Measurements from ENCODE around the gene FIS1. TPM values are rescaled to one million over a fixed set of nuclear protein-coding genes. Genes with fewer than 3 reads are reported as not detected.
A peak's percentile ranks its signal among the peaks of the same experiment; 100 is the strongest.
"Not testable (repeated sequence)": the region's sequence is repeated elsewhere in the genome, so short reads cannot be mapped to it uniquely, and the experiment has no call there.

The FIS1 gene
- polyA plus RNA-seq, 3 donors from 2014 or later, result 224 to 384 (median 327) TPM

- peaks cover 39 to 44% of the 10 kb centered on the region in 2 donors for H3K4me1 Mint-ChIP-seq
- no peaks in the 10 kb centered on the region for H3K36me3 Mint-ChIP-seq
- peak overlapping the region; percentile 89 to 98 (median 94) for H3K4me3 Mint-ChIP-seq
- H3K27ac Mint-ChIP-seq, result peak overlapping the region; percentile 0 to 89 (median 86)
- H3K9me3 Mint-ChIP-seq, result no peaks in the 10 kb centered on the region
- peaks cover 8 to 16% (median 12%) of the 10 kb centered on the region in 3 donors for H3K27me3 Mint-ChIP-seq (ENCODE audit: low read depth in 3 of 3)
- peak in 2 of 3 donors; percentile 12 to 23 for DNase-seq
Observed at GRCh38 chr7:101216001-101216859, 28.7 kb downstream of the FIS1 start.

DNA sequence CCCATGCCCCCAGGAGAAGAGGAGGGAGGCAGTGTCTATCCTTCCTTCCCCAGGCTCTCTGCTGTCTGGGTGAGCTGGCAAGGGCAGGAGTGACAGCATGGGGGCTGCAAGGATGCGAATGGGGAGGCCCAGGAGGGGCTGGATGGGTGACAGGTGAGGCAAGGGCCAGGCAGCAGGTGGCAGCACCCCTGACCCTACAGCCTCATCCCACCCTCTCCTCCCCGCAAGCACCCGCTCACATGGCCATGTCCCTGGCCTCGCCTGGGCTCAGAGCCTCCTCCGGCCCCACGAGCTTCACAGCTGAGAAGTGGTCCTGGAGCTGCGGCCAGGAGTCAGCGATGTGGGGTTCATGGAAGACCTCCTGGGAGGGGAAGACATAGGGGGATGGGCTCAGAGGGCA lies 32.9 kb downstream of the FIS1 start:
- no peak overlapping the region for H3K27ac Mint-ChIP-seq
- no peak overlapping the region for H3K4me3 Mint-ChIP-seq

DNA sequence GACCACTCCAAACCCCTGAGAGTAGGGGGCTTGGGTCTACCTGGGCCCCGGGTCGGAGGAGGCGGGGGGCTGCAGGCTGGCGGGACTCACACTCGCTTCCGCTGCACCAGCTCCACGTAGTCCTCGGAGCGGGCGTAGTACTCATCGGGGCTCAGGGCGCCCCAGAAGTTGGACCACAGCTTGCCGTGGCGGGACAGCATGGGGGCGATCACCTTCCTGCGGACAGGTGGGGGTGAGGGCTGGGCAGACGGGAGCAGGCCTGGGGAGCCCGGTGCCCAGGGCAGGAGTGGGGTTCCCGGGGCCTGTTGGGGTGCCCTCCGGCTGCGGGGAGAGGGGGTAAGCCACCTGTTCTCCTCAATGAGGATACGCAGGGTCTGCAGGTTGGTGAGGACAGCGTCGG lies 33.4 kb downstream of the FIS1 start:
- Mint-ChIP-seq H3K9me3 (no peaks in the 10 kb centered on the region), H3K4me1 (peaks cover 6 to 12% of the 10 kb centered on the region in 2 donors), H3K27me3 (ENCODE audit: low read depth in 3 of 3) (peaks cover 0 to 4% (median 0%) of the 10 kb centered on the region in 3 donors), H3K36me3 (peaks cover 5 to 14% (median 6%) of the 10 kb centered on the region in 3 donors), H3K4me3 (no peak overlapping the region), H3K27ac (no peak overlapping the region)
- no peak for DNase-seq

More for the DNA sequence above, 32.9 kb downstream of the FIS1 start:
- no peak for DNase-seq
- H3K4me1 Mint-ChIP-seq, result peaks cover 11 to 16% of the 10 kb centered on the region in 2 donors
- H3K36me3 Mint-ChIP-seq, result peaks cover 5 to 14% (median 6%) of the 10 kb centered on the region in 3 donors
- H3K9me3 Mint-ChIP-seq, result no peaks in the 10 kb centered on the region
- peaks cover 0 to 6% (median 4%) of the 10 kb centered on the region in 3 donors for H3K27me3 Mint-ChIP-seq (ENCODE audit: low read depth in 3 of 3)

GRCh38 chr7:101210143-101210542 lies 34.7 kb downstream of the FIS1 start:
- H3K4me3 Mint-ChIP-seq, result no peak overlapping the region
- no peak for DNase-seq
- peaks cover 5 to 14% (median 6%) of the 10 kb centered on the region in 3 donors for H3K36me3 Mint-ChIP-seq
- no peaks in the 10 kb centered on the region for H3K9me3 Mint-ChIP-seq
- H3K27me3 Mint-ChIP-seq (ENCODE audit: low read depth in 3 of 3), result peaks cover 0 to 6% (median 0%) of the 10 kb centered on the region in 3 donors
- H3K4me1 Mint-ChIP-seq, result peaks cover 0 to 2% of the 10 kb centered on the region in 2 donors
- no peak overlapping the region for H3K27ac Mint-ChIP-seq

- Mint-ChIP-seq H3K9me3 (no peaks in the 10 kb centered on the region), H3K4me3 (no peak overlapping the region), H3K27ac (peak overlapping the region in 1 of 6 donors; percentile 58), H3K36me3 (peaks cover 5 to 14% (median 6%) of the 10 kb centered on the region in 3 donors), H3K27me3 (ENCODE audit: low read depth in 3 of 3) (peaks cover 0 to 4% (median 1%) of the 10 kb centered on the region in 3 donors), H3K4me1 (peaks cover 0 to 1% of the 10 kb centered on the region in 2 donors)
- DNase-seq, result no peak
Observed at GRCh38 chr7:101208794-101209193, 36.1 kb downstream of the FIS1 start.

GRCh38 chr7:101207459-101207858 lies 37.4 kb downstream of the FIS1 start:
- no peak for DNase-seq
- peaks cover 0 to 1% of the 10 kb centered on the region in 2 donors for H3K4me1 Mint-ChIP-seq
- peaks cover 5 to 14% (median 6%) of the 10 kb centered on the region in 3 donors for H3K36me3 Mint-ChIP-seq
- peaks cover 0 to 10% (median 4%) of the 10 kb centered on the region in 3 donors for H3K27me3 Mint-ChIP-seq (ENCODE audit: low read depth in 3 of 3)
- H3K4me3 Mint-ChIP-seq, result no peak overlapping the region
- H3K27ac Mint-ChIP-seq, result peak overlapping the region in 1 of 6 donors; percentile 40
- no peaks in the 10 kb centered on the region for H3K9me3 Mint-ChIP-seq

- Mint-ChIP-seq H3K36me3 (peaks cover 5 to 14% (median 6%) of the 10 kb centered on the region in 3 donors), H3K27me3 (ENCODE audit: low read depth in 3 of 3) (peaks cover 0 to 10% (median 4%) of the 10 kb centered on the region in 3 donors), H3K27ac (no peak overlapping the region), H3K4me1 (peaks cover 0 to 1% of the 10 kb centered on the region in 2 donors), H3K9me3 (no peaks in the 10 kb centered on the region), H3K4me3 (no peak overlapping the region)
- no peak for DNase-seq
Observed at GRCh38 chr7:101206665-101207042, 38.2 kb downstream of the FIS1 start.

DNA sequence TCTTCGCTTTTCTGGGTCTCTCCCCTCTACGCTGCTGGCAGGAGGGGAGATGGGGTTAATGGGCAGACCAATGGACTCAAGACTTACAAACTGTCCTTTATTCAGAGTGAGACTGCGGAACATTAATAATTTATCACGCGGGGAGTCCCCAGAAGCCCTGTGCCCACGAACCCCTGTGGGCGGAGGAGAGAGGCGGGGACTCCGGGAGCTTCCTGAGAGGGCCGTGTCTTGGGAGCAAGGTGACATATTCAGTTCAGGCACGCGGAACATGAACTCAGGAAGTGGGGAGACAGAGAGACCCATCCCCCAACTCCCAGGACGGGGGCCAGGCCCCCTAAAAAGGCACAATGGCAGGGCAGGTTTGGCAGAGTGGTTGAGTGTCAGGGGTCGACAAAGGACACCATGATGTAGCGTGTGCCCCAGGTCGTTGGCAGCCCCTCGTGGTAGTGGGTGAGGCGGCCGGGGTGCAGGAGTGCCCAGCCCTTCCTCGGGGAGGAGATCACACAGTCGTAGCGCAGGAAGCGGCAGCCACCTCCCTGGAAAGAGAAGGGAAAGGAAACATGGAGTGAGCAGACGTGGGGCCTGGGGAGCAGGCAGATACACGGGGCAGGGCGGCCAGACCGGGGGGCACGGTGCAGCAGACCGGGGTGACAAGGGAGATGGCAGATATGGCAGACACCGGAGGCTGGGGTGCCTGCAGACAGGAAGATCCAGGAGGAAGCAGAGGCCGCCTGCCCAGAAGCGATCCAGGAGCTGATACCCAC lies 38.8 kb downstream of the FIS1 start:
- Mint-ChIP-seq H3K9me3 (no peaks in the 10 kb centered on the region), H3K36me3 (peaks cover 5 to 14% (median 6%) of the 10 kb centered on the region in 3 donors), H3K4me3 (no peak overlapping the region), H3K27me3 (ENCODE audit: low read depth in 3 of 3) (peaks cover 2 to 10% (median 4%) of the 10 kb centered on the region in 3 donors), H3K4me1 (peaks cover 0 to 1% of the 10 kb centered on the region in 2 donors), H3K27ac (no peak overlapping the region)
- DNase-seq, result no peak

GRCh38 chr7:101203740-101204738 lies 40.8 kb downstream of the FIS1 start:
- peak in 1 of 3 donors; percentile 15 for DNase-seq
- not testable (repeated sequence) for H3K36me3 Mint-ChIP-seq, H3K9me3 Mint-ChIP-seq, H3K4me3 Mint-ChIP-seq, H3K4me1 Mint-ChIP-seq
- Mint-ChIP-seq H3K27ac (peak overlapping the region in 1 of 6 donors; percentile 28), H3K27me3 (ENCODE audit: low read depth in 3 of 3) (peaks cover 4 to 12% (median 9%) of the 10 kb centered on the region in 3 donors)

- Mint-ChIP-seq H3K9me3 (no peaks in the 10 kb centered on the region), H3K27me3 (ENCODE audit: low read depth in 3 of 3) (peaks cover 2 to 12% (median 11%) of the 10 kb centered on the region in 3 donors), H3K36me3 (peaks cover under 1% of the 10 kb centered on the region in 3 donors), H3K4me3 (no peak overlapping the region), H3K27ac (no peak overlapping the region), H3K4me1 (no peaks in the 10 kb centered on the region)
- no peak for DNase-seq
Observed at GRCh38 chr7:101202603-101202918, 42.3 kb downstream of the FIS1 start.

DNA sequence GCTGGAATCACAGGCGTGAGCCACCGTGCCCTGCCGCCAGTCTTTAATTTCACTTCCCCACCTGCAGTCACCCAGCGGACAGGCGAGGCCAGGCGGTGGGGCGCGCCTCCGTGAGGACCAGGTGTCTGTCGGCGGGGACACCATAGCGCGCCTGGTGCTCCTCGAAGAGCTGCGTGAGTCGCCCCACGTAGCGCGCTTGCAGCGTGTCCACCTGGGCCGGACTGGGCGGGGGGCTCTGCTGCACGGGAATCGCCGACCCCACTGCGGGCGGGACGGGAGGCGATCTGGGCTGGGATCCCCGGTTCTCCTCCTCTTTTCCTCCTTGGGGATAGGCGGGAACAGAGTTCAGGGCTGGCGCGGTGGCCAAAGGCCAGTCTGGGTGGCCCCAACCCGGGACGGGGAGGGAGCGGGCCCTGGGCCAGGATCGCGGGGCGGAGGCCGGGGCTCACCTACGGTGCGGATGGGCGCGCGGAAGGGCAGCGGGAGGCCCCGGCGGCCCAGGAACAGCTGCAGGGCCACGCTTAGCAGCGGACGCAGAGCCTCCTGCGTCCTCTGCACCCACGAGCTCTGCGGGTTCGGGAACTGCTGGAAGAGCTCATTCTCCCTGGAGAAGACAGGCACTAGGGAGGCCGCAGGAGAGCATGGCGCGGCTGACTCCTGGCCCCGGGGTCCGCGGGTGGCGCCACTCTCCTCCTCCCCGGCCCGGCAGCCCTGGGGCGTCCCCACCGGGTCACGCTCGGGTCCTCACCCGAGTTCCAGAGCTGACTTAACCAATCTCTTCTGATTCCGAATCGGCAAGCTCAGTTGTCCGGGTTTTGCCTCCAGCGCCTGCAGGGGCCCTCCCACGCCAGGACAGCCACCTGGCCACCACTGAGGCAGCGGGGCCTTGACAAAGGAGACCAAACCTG lies 42.9 kb downstream of the FIS1 start:
- no peak overlapping the region for H3K4me3 Mint-ChIP-seq
- no peak overlapping the region for H3K27ac Mint-ChIP-seq
- H3K27me3 Mint-ChIP-seq (ENCODE audit: low read depth in 3 of 3), result peaks cover 2 to 14% (median 12%) of the 10 kb centered on the region in 3 donors
- no peaks in the 10 kb centered on the region for H3K9me3 Mint-ChIP-seq
- H3K4me1 Mint-ChIP-seq, result no peaks in the 10 kb centered on the region
- DNase-seq, result no peak
- H3K36me3 Mint-ChIP-seq, result no peaks in the 10 kb centered on the region

GRCh38 chr7:101200862-101201599 lies 43.9 kb downstream of the FIS1 start, which contains the start of gene MOGAT3:
Gene MOGAT3 (minus strand): TSS chr7:101201036. CDS start chr7:101200854, 182 bp downstream.
- no peak within 1 kb of the TSS for H3K4me3 Mint-ChIP-seq
- DNase-seq, result no peak
- no peaks in the 10 kb centered on the region for H3K9me3 Mint-ChIP-seq
- H3K27me3 Mint-ChIP-seq (ENCODE audit: low read depth in 3 of 3), result peaks cover 4 to 14% (median 12%) of the 10 kb centered on the region in 3 donors
- no peak within 1 kb of the TSS for H3K27ac Mint-ChIP-seq
- H3K36me3 Mint-ChIP-seq, result no peaks in the 10 kb centered on the region
- H3K4me1 Mint-ChIP-seq, result no peaks in the 10 kb centered on the region
